OCI-LY3 (cell line): ENCODE measurements around the gene NHLRC1.

ENCODE experiments used
- H2AFZ ChIP-seq: fragments of 200-600, 300-600 bp; shearing (Covaris generic); 2 replicates; pipeline ENCODE4 v1.6.0; 2014; ENCODE audit warnings: antibody characterized with exemption, low read depth, low read length
- H3K27ac ChIP-seq: fragments of 200-600, 300-600 bp; sonication (generic); 2 replicates; pipeline ENCODE4 v1.5.1; 2014; ENCODE audit warnings: mild to moderate bottlenecking, low read length, moderate library complexity, mixed read lengths
- H3K27me3 ChIP-seq: fragments of 200-600, 300-600 bp; sonication (generic); 2 replicates; pipeline ENCODE4 v1.6.1; 2014; ENCODE audit warnings: low read depth, low read length, mixed read lengths
- H3K36me3 ChIP-seq: fragments of 200-600, 300-600 bp; sonication (generic); replicated peaks from 2 replicates; pipeline ENCODE3; 2014; ENCODE audit warnings: low read depth, low read length, mixed read lengths
- H3K4me1 ChIP-seq: fragments of 300-600, 200-600 bp; sonication (generic); 2 replicates; pipeline ENCODE4 v1.6.1; 2014; ENCODE audit warnings: low read length, mixed read lengths
- H3K4me2 ChIP-seq: fragments of 200-600, 300-600 bp; sonication (generic); 2 replicates; pipeline ENCODE4 v1.6.1; 2014; ENCODE audit warnings: low read length, mixed read lengths
- H3K4me3 ChIP-seq: fragments of 300-600, 200-600 bp; sonication (generic); 2 replicates; pipeline ENCODE4 v1.5.1; 2014; ENCODE audit warnings: antibody characterized with exemption, mild to moderate bottlenecking, low read length, moderate library complexity
- H3K79me2 ChIP-seq: fragments of 300-600, 200-600 bp; shearing (Covaris generic); 2 replicates; pipeline ENCODE4 v1.6.1; 2014; ENCODE audit warnings: mild to moderate bottlenecking, low read length, mixed read lengths
- H3K9ac ChIP-seq: fragments of 300-600, 200-600 bp; shearing (Covaris generic); 2 replicates; pipeline ENCODE4 v1.6.0; 2014; ENCODE audit warnings: mild to moderate bottlenecking, low read length, moderate library complexity
- H3K9me3 ChIP-seq: fragments of 200-600, 300-600 bp; shearing (Covaris generic); 2 replicates; pipeline ENCODE4 v1.6.1; 2014; ENCODE audit warnings: low read length, mixed read lengths; ENCODE audit not compliant: insufficient read depth
- H4K20me1 ChIP-seq: fragments of 200-600, 300-600 bp; sonication (generic); 2 replicates; pipeline ENCODE4 v1.6.1; 2016; ENCODE audit warnings: low read length, mixed read lengths; ENCODE audit not compliant: insufficient read depth
- CTCF ChIP-seq: fragments of 200-600, 300-600 bp; sonication (generic); IDR thresholded peaks from 2 replicates; pipeline ENCODE4 v1.5.1; 2014; ENCODE audit warnings: antibody characterized with exemption, low read length, low read depth
- EZH2phosphoT487 ChIP-seq: fragments of 200-600 bp; shearing (Covaris generic); IDR thresholded peaks from 2 replicates; pipeline ENCODE4 v1.6.1; 2018; ENCODE audit warnings: antibody characterized with exemption, mixed run types, low read depth

Gene NHLRC1

GRCh38 chr6:18165751-18166150, 43.3 kb upstream of the NHLRC1 start:
- Histone ChIP-seq H3K4me2 (no peak overlapping the region), H3K4me3 (no peak overlapping the region), H3K9ac (no peak overlapping the region), H2AFZ (no peak overlapping the region), H4K20me1 (no peaks in the 10 kb centered on the region), H3K4me1 (no peaks in the 10 kb centered on the region), H3K9me3 (no peaks in the 10 kb centered on the region), H3K79me2 (no peaks in the 10 kb centered on the region), H3K36me3 (peaks cover 14% of the 10 kb centered on the region), H3K27me3 (no peaks in the 10 kb centered on the region), H3K27ac (no peak overlapping the region)
- no peak for TF ChIP-seq CTCF
- TF ChIP-seq EZH2phosphoT487: no peak

GRCh38 chr6:18162401-18162800, 39.9 kb upstream of the NHLRC1 start:
- no peak overlapping the region for H3K4me2 ChIP-seq
- H3K4me3 ChIP-seq: no peak overlapping the region
- no peak for TF ChIP-seq EZH2phosphoT487
- TF ChIP-seq CTCF: no peak
- no peak overlapping the region for H2AFZ ChIP-seq
- H3K27me3 ChIP-seq: no peaks in the 10 kb centered on the region
- no peaks in the 10 kb centered on the region for H3K79me2 ChIP-seq
- no peaks in the 10 kb centered on the region for H4K20me1 ChIP-seq
- peaks cover 7% of the 10 kb centered on the region for H3K36me3 ChIP-seq
- H3K4me1 ChIP-seq: no peaks in the 10 kb centered on the region
- no peak overlapping the region for H3K9ac ChIP-seq
- no peak overlapping the region for H3K27ac ChIP-seq
- H3K9me3 ChIP-seq: no peaks in the 10 kb centered on the region

GRCh38 chr6:18161431-18161830, 39.0 kb upstream of the NHLRC1 start:
- no peak for TF ChIP-seq CTCF
- TF ChIP-seq EZH2phosphoT487: no peak
- H3K4me3 ChIP-seq: no peak overlapping the region
- peaks cover 10% of the 10 kb centered on the region for H3K36me3 ChIP-seq
- H3K79me2 ChIP-seq: no peaks in the 10 kb centered on the region
- no peaks in the 10 kb centered on the region for H3K9me3 ChIP-seq
- H4K20me1 ChIP-seq: no peaks in the 10 kb centered on the region
- H3K9ac ChIP-seq: no peak overlapping the region
- no peaks in the 10 kb centered on the region for H3K27me3 ChIP-seq
- H3K4me1 ChIP-seq: peaks cover 3% of the 10 kb centered on the region
- no peak overlapping the region for H3K27ac ChIP-seq
- H2AFZ ChIP-seq: no peak overlapping the region
- H3K4me2 ChIP-seq: no peak overlapping the region

GRCh38 chr6:18160911-18161310, 38.4 kb upstream of the NHLRC1 start:
- no peak overlapping the region for H2AFZ ChIP-seq
- H3K4me3 ChIP-seq: no peak overlapping the region
- no peak overlapping the region for H3K27ac ChIP-seq
- peaks cover 3% of the 10 kb centered on the region; the same call in 1 of the 2 replicates for H3K79me2 ChIP-seq
- no peaks in the 10 kb centered on the region for H4K20me1 ChIP-seq
- no peak overlapping the region for H3K9ac ChIP-seq
- H3K27me3 ChIP-seq: no peaks in the 10 kb centered on the region
- H3K4me1 ChIP-seq: peaks cover 6% of the 10 kb centered on the region
- H3K36me3 ChIP-seq: peaks cover 10% of the 10 kb centered on the region
- TF ChIP-seq EZH2phosphoT487: no peak
- no peak for TF ChIP-seq CTCF
- H3K4me2 ChIP-seq: no peak overlapping the region
- H3K9me3 ChIP-seq: no peaks in the 10 kb centered on the region
